ENCODE results near the gene TMOD4.
A peak's percentile ranks its signal among the peaks of the same experiment; 100 is the strongest.

The TMOD4 gene

DNA sequence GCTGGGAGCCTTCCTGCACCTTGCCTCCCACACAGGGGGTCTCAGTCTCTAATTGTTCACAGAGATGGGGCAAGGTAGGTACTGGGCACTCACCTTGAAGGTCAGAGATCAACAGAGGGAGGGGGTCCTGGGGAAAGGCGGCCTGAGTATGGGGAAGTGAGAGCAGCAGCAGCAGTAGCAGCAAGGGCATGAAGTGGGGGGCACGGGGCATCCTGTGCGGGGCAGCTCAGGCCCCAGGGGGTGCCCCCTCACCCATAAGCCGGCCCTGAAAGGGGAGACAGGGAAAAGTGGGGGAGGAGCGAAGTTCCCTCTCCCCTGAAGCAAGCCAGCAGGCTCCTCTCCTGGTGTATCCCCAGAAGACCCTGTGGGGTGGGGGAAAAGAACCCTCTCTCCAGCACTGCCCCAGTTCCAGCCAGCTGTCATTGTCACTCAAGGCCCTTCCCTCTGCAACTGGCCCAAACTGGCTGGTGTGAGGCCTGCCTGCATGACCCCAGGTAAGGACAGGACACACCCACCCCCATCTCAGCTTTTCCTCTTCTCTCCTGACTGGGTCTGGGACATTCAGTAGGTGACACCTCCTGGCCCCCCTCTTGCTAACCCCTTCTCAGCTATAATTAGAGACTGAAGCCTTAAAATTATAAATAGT, 33.2 kb downstream of the TMOD4 start:
- no peak for DNase-seq (ENCODE audit: low spot score)

DNA sequence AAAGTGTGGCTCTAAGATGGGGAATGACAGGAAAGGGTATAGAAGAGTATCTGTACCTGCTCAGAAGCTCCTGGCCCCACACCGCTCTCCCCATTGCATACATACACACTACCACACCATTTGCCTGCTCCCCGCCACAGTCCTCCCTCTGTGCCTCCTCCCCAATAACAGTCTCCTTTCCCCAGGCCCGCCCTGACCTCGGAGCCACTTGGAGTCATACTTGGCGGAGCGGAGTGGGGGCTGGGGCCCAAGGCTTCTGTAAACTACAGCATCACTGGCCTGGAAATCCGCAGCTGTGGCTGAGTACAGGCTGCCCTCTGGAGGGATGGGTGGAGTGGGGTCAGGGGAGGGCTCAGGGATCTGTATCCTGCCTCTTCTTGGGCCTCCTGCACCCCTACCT, 38.0 kb downstream of the TMOD4 start:
- DNase-seq (ENCODE audit: low spot score) = no peak

DNA sequence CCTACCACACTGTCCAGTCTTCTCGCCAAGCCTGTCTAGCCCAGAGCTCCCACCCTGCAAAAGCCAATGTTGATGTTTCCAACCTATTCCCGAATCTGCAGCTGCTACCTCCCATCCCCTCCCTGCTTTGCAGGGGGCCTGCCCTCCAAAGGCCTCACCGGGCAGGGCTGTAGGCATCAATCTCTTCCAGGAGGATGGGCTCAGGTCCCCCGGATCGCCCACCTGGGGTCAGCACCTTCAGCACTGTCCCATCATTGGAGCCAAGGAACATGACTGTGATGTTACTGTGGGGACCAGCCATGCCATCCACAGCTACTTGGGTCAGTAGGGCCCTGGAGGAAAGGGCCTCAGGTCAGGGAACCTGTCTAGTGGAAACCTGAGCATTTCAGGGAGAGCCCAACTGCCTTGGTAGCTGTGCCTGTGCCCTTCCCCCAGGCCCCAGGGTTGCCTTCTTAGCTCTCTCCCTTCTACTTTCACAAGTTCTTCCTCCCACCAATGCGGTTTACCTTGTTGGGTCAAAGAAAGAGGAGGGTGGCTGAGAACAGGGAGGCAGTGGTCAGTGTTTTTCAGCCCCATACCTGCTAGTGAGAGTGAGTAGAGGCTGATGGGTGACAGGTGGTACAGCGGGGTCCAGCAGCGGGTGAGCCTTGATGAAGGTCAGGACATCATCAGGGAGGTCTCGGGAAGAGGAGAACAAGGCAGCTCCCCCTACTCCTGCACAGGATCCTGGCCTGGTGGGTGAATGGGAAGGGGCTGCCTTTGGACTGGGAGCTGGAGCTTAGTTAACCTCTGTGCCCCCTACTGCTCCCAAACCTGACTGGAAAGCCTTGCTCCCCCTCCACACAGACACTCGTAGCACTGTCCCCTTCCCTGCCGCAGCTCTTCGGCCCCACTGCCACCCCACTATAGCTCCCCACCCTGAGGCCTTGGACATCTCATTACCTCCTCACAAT, 40.1 kb downstream of the TMOD4 start:
- DNase-seq (ENCODE audit: low spot score) = peak; percentile 42

DNA sequence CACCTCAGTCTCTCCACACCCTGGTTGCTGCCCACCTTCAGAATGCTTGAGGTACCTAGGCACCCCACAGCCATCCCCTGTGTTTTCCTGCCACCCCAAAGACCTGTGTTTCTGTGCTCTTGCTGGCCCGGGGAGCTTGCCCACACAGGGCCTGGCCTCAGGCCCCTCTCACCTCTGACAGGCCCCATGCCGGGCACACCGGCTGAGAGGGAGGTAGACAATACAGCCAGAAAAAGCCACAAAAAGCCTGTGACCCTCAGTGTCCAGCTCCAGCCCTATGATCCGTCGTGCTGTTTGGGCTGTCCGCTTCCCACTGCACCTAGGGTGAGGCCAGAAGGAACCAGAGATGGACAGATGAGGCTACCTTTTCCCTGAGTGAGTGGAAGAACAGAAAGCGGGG, 40.8 kb downstream of the TMOD4 start:
- DNase-seq (ENCODE audit: low spot score) = no peak

DNA sequence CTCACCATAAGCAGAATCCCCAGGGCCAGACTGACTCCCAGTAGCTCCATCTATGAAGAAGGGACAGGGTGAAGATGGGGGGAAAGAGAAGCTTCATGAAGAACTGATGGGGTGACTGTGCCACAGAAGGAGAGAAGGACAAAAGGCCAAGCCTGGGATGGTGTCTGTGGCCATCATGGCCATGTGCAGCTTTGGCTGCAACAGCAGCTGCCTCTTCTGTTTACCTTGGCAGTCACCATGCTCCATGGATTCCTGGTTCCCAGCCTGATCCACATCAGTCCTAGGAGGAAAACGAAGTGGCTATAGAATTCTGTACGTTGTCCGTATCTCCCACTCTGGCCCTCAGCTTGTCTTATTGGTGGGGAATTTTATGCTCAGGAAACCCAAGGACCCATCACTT, 41.4 kb downstream of the TMOD4 start:
- DNase-seq (ENCODE audit: low spot score) = peak; percentile 6

DNA sequence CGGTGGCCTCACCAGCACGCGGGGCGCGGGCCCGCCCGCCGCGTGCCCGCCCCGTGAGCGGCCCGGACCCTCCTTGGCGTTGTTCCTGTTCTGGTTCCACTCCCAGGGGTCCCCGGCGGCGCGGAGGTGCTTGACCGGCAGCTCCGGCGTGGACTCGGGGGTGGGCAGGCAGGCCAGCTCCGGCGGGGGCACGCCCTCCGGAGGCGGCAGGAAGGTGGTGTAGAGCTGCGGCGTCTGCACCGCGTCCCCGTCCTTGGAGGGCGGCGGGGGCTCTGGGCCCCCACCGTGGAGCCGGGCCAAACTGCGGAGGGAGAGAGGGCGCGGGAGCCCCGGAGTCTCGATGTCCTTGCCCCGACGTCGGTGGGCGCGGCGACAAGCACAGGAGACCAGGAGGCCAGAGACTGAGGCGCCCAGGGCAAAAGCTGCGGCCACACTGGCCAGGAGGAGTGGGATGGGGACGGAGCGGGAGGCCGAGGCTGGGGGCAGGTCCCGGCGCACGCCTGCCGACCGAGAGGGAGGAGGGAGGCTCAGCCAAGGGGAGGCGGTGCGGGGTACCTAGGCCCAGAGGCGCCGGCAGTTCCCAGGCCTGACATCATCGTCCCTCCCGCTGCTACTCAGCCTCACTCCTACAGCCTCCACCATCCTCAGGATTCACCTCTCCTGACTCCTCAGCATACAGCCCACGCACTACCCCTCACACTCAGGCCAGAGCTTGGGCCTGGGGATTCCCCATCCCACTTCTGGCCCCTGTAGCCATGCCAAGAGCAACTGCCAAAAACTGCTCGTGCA, 42.6 kb downstream of the TMOD4 start:
- peak; percentile 7 for DNase-seq (ENCODE audit: low spot score)

DNA sequence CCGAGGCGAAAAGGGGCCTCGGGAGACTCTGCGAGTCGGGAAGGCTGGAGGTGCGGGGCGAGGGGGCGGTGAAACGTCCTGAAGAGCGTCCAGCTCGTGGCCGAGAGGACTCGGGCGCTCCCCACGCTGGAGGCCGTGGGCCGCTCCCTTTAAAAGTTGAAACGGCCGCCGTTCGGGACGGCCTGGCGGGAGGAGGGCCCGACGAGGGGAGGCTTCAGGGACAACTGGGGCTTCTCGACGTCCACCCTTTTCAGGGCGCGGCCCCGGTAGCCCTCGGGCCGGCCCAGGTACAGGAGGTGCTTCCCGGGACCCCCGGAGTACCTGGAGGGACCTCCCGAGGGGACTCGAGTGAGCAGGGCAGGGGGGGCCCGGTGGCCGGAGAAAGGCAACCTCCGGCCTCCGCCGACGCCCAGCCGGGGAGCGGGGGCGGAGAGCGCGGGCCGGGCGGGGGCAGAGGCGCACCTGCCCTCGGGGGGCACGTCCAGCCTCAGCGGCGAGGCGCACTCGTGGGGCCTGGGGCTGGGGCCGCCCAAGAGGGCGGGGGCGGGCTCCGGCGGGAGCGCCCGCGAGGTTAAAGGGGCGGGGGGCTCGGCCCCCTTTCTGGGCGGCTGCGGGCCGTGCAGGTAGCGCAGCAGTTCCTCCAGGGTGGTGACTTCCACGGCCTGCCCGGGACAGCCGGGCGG, 43.3 kb downstream of the TMOD4 start:
- DNase-seq (ENCODE audit: low spot score) = peak; percentile 4

DNA sequence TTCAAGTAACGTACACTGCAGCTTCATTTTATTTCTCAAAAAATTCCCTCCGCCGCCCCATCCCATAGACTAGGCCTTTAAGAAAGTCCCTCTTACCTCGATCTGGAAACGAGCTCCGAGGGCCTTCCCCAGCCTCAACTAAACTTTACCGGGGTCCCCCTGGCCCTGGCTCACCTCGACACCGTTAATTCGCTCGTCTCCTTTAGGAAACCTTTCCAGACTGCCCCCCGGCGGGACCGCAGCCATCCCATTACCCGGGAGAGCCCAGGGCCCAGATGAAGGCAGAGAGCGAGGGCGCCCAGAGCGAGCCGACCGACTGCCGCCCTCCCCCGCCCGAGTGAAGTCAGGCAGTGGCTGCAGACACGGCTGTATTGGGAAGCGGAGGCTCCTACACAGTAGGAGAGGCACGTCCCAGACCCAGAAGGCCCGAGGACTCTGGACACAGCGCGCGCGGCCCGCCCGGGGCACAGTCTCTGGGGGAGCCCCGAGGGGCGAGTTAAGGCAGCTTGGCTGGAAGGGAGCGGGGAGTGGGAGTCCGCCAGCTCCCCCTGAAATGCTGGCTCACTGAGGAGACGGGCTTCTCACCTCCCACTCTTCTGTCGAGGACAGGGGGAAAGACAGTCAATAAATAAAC, 44.0 kb downstream of the TMOD4 start:
- DNase-seq (ENCODE audit: low spot score) = peak; percentile 3

DNA sequence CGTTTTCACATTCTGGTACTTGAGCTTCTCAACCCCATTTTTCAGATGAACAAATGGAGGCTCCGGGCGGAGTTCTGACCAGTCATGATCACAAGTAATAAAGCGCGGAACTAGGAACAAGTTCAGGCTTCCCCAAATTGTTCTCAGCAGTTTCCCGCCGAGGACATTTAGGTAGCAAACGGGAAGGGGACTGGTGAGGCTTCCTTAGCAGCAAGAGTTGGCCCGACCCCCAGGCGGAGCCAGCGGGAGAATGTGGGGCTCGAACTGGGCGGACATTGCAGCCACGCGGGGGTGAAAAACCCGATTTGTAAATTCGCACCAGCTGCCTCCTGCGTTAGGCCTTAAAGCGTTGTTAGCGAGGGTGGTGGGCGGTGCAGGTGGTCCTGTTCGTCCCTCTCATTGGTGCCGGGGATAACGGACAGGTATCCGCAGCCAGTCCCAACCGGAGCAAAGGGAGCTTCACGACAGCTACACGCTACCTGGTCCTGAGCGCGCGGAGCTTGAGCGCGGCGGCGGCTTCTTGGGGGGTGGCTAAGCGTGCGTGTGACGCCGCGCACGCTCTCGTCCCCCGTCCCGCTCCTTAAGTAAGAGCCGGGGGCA, 44.7 kb downstream of the TMOD4 start:
- DNase-seq (ENCODE audit: low spot score) = peak; percentile 10

DNA sequence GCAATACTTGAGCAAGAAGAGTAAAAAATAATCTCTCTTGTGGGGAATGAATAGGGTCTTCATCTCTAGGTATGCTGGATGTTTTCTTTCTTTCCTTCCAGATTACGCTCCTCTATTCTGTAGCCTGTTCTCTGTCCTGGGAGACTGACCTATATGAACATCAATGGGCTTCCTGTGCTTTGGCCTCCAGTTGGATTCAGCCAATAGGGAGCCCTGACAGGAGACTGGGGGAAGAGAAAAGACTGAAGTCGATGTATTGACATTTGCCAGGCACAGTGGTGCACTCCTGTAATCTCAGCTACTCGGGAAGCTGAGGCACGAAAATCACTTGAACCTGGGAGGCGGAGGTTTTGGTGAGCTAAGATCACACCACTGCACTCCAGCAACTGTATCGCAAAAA, 47.0 kb downstream of the TMOD4 start:
- peak; percentile 10 for DNase-seq (ENCODE audit: low spot score)

DNA sequence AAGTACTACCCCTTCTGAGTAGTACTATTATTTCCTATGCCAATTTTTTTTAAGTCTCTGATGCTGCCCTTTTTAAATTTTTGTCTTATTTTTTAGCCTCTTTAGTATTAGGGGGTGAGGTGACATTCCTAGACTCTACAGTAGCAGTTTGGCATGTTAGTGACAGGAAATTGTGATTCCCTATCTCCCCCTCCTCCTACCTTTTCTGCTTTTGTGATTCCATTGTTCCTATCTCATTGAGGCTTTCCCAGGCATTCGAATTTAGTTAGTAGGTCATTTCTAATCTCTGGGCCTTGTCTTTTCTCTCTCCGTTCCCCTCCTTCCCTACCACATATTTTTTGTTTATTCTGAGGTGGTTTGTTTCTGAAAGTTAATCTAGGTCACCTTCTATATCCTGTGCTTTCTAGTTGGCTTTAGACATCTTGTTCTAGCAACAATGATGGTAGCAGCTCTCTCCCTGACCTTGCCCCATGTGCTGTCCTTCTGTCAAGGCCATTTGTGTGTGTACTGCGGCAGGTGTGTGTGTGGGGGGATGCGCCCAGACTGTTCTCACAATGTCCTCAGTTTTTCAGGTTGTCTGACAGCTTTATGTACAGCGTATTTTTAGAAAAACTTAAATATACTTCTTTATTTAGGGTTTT, 50.9 kb downstream of the TMOD4 start:
- peak; percentile 4 for DNase-seq (ENCODE audit: low spot score)
